ENCODE measurements around the gene DNAH8.
"Not testable (repeated sequence)": the region's sequence is repeated elsewhere in the genome, so short reads cannot be mapped to it uniquely, and the experiment has no call there.

Gene DNAH8

DNA sequence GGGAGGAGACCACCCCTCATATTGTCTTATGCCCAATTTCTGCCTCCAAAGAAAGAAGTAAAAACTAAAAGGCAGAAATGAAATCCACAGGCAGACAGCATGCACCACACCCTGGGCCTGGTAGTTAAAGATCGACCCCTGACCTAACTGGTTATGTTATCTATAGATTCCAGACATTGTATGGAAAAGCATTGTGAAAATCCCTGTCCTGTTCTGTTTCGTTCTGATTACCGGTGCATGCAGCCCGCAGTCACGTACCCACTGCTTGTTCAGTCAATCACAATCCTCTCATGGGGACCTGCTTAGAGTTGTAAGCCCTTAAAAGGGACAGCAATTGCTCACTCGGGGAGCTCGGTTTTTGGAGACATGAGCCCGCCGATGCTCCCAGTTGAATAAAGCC lies 81.3 kb downstream of the DNAH8 start:
- not testable (repeated sequence) for DNase-seq (ENCODE audit: low spot score)

DNA sequence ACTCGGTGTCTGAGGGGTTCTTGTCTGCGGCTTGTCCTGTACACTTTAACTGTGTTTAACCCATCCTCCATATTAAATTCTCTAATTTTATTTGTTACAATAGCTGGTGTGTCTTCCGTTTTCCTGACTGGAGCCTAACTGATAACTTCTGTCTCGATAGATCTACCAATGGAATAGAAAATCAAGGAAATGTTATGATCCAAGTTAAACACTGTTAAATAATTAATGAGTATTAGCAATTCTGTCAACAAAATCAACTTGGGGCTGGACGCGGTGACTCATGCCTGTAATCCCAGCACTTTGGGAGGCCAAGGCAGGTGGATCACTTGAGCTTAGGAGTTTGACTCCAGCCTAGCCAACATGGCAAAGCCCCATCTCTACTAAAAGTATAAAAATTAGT lies 81.7 kb downstream of the DNAH8 start:
- no peak for DNase-seq (ENCODE audit: low spot score)

DNA sequence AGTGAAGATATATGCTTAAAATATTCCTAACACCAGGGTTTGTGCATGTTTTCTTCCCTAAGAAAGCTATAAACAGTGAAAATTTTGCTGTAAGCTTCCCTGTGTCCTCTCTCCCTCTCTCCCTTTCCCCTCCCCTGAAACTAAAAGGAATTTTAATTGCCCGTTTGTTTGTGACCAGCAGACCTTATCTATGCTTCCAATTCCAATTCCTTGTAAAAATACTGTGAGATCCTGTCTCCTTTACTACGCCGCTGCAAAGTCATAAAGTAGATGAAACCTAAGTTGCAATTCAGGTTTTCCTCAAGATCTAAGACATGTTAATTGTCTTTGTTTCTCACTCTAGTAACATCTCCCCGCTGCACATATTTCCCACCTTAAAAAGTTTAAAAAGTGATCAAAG lies 82.3 kb downstream of the DNAH8 start:
- no peak for DNase-seq (ENCODE audit: low spot score)

DNA sequence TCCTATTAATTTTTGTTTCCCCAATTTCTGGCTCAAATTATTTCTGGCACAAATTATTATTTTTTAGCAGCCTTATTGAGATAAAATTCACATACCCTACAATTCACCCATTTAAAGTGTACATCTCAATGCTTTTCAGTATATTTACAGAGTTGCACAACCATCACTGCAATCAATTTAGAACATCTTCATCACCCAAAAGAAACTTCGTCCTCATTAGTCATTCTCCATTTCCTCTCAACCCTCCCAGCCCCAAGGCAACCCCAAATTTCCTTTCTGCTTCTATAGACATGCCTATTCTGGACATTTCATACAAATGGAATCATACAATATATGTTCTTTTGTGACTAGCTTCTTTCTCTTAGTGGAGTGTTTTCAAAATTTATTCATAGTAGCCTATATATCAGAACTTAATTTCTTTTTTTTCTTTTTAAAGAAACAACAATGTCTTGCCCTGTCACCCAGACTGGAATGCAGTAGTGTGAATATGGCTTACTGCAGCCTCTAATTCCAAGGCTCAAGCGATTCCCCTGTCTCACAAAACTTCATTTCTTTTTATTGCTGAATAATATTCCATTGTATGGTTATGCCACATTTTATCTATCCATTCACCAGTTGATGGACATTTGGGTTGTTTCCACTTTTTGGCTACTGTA lies 84.5 kb downstream of the DNAH8 start:
- no peak for DNase-seq (ENCODE audit: low spot score)

DNA sequence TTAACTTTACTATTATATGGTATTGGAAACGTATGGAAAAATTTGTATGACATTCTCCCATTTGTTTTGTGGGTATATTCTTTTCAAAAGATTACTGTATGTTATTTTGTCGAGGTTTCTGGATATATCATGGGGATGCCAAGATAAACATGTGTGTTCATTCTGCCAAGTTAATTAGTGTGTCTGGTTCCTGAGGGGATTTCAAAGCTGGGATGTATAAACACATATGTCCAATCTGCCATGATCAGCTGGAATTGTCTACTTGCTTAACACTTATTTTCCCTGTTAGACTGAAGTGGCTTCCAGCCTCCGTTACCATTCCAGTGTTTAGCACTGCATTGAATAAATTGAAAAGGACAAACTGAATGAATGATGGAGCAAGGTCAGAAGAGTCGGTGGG lies 86.2 kb downstream of the DNAH8 start:
- no peak for DNase-seq (ENCODE audit: low spot score)

DNA sequence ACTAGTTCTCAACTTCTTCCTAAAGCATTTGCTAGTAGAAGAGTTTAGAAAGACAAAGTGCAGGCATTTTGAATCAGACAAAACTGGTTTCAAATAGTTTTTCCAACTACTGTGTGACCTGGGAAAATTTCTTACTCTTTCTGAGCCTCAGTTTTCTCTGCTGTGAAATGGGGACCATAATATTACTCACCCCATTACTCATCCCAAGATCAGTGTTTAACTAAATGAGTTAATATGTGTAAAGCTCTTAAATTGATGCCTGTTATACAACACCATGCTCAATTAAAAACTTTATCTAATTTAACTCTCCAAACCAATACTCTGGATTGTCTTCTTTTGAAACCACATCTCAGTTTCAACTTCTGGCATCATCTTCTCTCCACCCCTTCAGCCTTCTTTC lies 87.4 kb downstream of the DNAH8 start:
- DNase-seq (ENCODE audit: low spot score) = no peak

DNA sequence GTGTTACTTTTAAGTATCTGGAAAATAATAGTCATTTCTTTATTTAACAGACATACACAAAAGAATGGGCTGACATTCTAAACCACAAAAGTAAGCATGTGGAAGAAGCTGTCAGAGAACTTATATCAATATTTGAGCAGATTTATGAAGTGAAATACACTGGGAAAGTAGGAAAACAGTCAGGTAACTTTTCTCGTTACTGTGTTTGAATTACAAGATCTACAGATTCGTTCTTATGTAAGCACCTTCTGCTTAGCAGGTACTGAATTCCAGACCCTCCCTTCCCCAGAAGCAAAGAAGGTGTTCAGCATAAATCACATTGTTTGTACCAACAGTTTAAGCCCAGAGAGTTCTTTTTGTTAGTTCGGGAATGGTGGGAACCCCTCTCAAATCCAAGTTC lies 88.0 kb downstream of the DNAH8 start:
- no peak for DNase-seq (ENCODE audit: low spot score)

DNA sequence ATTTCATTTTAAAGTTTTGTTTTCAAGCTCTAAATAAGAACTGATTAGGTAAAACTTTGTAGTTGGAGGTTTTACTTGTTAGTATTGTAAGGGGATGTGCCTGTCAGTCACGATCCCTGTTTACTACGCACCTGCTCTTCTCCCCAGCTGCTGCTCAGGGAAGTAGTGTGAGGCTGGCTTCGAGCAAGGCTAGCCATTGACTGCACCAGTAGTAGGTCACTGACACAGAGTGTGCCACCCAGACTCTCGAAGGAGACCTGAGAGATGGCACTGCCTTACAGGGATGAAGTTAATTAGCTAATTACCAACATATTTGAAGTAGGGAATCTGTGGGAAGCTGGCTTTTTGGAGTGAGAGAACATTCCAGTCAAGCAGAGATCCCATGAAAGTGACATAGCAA lies 89.2 kb downstream of the DNAH8 start:
- no peak for DNase-seq (ENCODE audit: low spot score)

DNA sequence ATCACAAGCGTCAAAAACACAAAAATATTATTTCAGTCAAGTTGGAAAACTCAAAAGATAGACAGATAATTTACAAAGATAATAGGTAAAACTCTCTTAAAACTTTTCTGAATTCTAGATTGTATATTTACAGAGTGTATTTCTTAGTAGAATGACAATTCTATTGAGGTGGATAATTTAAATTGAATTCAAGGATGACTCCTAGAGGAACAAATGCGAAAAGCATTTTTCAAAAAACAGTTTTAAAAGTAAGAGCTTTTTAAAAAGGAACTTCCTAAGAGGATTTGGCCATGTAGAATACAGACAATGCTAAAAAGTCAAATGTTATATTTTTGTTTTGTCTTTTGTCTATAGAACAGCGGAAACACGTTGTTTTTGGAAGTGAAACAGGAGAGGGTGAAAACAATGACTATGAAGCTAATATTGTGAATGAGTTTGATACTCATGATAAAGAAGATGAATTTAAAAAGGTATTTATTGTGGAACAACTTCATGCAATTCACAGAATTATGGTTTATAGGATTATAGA lies 90.1 kb downstream of the DNAH8 start:
- DNase-seq (ENCODE audit: low spot score) = no peak

DNA sequence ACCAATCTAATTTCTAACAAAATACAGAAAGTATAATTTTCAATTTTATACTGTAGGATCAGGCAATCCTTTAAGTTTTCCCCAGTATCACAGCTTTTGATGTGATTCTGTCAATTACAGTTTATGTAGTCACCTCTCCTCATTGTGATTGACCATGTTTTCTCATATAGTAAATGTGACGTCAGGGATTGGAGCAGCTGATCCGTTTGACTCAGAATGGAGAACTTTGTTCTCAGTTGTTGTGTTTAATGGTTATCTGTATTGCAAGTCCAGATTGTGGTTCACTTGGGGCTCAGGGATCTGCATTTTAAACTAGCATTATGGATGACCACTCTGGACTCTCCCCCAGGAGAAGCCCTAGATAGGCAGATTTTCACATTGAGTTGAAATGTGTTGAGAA lies 90.6 kb downstream of the DNAH8 start:
- no peak for DNase-seq (ENCODE audit: low spot score)

DNA sequence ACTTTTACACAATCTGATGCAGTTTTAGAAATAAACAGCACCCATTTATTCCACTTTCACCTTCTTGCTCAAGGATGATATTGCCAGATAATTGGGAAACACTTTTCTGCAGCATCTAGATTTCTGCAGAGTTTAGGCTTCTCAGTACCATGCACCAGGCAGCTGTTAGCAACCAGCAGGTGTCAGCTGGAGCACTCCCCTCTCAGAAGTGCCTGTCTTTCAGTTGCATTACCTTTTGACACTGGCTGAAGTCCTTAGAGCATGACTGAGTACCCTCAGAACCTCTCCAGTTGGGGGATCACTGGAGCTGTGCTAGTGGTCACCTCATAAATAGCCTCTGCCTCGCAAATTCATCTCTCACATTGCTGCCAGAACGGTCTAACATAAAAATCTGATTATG lies 91.2 kb downstream of the DNAH8 start:
- no peak for DNase-seq (ENCODE audit: low spot score)

DNA sequence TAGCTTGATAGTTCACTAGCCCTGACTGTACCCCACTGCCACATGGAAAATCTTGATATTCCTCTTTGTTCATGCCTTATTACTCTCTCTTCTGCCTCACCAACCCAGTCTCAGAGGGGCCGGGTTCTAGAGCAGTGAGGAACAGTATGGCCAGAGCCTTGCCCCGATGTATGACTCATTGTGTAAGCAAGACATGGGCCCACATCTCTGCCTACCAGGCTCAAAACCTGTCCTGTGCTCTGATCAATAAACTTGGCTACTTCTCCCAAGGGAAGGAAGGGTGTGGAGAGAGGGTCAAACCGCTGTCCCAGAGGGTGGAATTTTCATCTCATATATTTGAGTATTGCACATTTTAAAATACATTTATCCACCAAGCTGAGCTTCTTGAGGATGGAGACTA lies 91.7 kb downstream of the DNAH8 start:
- DNase-seq (ENCODE audit: low spot score) = no peak

DNA sequence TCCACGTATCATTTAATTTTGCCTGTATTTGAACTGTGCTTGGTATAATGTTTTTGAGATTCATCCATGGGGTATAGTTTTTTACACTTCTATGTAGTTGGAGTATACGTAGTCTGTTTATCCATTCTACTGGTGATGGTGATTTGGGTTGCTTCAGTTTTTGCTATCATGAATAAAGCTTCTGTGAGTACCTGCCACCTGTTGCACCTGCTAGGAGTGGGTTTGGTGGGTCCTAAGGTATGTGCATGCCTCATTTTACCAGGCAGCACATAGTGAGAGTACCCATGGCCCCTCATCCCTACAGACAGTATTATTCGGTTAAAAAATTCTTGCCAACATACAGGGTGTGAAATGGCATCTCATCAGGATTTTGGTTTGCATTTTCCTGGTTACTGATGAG lies 92.9 kb downstream of the DNAH8 start:
- no peak for DNase-seq (ENCODE audit: low spot score)

DNA sequence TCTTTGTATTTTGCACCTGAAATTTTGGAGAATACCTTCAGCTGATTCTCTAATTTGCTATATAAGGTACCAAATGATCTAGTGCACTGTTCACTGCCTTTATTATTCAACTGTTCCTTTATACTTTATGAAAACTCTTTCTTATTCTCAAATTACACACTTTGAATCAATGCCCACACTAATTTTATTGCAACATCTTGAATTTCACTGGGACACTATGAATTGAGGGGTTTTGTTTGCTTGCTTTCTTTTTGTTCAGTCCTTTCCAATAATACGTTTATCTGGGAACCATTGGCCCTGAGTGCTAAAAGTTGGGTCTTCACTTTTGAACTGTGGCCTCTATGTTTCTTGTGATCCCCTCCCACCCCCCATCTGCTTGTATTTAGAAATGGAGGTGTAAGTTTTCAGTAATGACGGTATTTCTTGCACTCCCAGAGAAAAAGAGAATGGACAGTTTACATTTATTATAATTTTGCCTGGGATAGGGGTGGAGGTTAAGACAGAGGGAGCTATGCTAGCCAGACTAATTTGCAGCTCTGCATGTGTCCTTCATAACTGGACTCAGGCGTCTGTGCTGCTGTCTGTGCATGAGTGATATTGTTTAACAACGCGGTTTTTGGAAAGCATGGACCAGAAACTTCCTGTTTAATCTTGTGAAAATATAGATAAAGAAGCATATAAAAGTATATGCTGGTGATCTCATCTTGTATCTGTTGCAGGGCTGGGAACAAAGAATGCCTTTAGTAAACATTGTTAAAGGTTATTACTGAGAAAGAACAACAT lies 98.1 kb downstream of the DNAH8 start:
- DNase-seq (ENCODE audit: low spot score) = no peak

DNA sequence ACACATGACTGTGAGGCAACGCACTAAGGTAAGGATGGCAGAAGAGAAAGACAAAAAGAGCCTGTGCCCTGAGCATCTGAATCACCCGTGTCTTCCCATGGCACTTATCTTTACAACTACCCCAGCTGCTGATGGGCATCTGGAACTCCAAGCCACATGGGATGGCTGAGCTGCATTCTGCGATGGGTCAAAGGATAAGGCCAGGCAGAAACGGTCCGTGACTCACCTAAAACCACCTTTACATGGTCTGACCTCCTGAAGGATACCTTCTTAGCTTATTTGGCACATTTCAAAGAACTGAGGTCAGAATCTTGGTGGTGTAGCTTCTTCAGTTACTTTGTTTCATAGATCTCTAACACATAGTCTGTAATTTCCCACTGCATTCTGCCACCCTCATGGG lies 99.7 kb downstream of the DNAH8 start:
- DNase-seq (ENCODE audit: low spot score) = no peak

DNA sequence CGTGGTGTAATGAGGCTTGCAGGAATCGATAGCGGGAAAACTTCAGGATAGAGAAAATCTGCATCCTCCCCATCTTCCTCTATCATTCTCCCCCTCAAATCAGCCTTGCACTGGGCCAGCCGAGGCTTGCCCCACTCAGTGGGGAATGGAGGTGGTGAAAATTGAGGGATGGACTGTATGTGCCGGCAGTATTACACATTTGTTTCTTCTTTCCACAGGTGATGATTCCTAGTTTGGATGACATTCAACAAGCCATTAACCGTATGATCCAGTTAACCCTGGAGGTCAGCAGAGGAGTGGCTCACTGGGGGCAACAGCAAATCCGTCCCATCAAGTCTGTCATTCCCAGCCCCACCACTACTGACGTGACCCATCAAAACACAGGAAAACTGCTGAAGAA lies 100.1 kb downstream of the DNAH8 start:
- no peak for DNase-seq (ENCODE audit: low spot score)

DNA sequence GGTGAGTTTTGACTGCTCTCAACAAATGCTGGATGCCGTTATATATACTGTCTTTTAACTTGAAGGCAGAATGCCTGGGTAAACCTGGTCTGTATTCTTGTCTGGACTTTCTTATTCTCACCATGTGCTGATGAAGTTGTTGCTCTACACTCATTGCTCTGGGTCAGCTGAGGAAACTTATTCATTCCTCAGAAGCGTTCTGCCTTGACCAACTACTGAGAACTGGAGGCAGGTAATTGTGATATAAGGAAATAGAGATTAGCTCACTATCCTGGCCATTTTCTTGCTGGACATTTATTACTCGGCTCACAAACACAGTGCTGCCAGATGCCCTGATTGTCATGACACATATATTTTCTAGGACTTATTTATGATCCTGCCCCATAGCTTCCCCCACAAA lies 103.6 kb downstream of the DNAH8 start:
- no peak for DNase-seq (ENCODE audit: low spot score)

DNA sequence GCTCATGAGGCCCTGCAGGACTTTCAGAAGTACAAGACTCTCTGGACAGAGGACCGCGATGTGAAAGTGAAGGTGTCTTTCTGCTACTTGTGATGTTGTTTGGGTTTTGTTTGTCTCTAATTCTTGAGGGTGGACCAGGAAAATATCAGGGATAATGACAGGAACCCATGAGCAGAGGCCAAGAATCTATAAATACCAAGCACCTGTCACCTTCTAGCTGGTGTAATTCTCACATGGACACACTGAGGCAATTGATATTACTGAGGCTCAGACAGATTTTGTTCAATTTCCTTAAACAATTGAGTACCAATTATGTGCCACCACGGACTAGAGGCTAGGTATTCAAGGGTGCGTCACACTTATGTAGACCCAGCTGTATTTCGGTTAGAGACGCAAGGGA lies 107.9 kb downstream of the DNAH8 start:
- no peak for DNase-seq (ENCODE audit: low spot score)

DNA sequence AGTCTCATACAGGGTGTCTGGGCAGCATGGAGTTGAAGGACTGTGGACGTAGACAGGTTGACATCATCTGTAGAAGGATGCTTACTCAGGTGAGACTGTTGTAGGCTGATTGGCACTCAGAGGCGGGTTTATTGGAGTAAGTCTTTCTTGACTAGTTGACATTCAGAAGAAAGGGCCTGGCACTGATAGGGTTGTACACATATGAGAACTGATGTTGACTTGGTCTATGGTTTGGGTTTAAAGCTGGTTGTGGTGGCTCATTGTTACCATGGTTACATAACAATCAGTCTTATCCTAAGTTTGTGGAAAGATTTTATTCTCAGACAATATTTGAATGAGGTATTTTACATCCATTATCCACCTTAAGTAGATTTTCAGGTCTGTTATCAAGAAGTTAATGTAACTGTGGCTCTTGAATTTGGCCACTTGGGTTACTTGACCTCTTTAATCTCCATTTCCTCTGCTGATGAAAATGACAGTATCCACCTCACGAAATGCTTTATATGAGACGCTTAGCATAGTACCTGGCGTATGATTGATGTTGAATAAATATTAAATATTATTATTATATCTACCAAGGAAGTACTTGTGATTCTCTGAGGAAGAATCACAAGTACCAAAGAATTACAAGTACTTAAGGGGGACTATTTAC lies 109.3 kb downstream of the DNAH8 start:
- no peak for DNase-seq (ENCODE audit: low spot score)

DNA sequence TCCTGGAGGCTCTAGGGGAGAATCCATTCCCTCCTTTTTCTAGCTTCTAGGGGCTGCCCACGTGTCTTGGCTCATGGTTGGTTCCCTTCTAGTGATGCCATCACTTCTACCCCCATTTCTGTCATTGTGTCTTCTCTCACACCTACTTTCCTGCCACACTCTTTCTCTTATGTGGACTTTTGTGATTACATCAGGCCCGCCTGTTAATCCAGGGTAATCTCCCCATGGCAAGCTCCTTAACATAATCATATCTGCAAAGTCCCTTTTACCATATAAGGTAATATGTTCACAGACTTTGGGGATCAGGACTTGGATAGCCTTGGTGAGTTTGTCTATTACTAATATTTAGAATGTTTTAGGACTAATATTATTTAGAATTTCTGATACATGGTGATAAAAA lies 111.9 kb downstream of the DNAH8 start:
- DNase-seq (ENCODE audit: low spot score) = no peak

DNA sequence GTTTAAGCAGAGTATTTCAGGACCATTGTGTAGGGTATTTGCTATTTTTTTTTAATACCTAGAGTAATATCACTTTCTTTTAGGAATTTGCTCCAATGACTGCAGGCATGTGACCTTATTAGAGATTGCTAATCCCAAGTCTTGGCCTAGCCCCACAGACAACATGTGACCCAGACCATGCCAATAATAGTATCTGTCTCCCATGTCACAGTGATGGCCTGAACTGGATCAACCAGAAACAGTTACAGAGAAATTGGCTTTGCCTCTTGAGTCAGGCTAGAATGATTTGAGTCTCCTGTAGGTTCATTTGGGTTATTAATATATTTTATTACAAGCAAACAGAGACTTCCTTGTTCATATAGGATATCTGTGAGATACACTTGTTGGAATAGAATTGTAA lies 116.8 kb downstream of the DNAH8 start:
- DNase-seq (ENCODE audit: low spot score) = no peak

DNA sequence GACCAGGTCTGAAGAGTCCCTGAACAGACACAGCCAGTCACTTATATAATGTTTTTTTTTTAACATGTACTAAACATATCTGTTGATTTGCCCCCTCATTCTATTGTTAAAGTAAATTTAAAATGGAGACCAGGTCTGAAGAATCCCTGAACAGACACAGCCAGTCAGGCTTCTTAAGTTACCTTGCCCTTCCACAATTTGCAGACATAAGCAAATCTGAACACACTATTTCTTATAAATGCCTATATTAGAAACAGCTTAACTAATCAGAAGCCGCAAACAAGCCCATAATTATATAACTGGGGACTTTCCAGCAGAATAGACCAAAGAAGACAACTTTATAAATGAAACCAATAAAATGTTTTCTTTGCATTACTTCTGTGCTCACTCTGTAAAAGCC lies 118.2 kb downstream of the DNAH8 start:
- no peak for DNase-seq (ENCODE audit: low spot score)

DNA sequence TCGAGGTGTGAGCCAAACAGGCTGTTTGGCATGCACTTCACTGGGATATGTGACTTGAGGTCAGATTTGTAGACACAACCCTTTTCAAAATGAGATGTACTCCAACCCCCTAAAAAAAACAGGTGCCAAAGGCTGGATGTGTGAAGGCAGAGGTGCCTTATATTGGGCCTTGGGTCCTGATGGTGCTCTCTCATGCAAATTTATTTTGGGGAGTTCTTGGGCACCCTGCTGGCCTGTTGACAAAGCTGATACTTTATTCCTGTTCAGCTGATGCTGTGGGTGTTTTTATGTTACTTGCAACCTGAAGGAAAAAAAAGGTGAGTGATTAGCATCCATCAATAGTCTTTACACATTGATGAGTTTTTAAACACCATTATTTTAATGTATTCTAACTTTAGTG lies 121.5 kb downstream of the DNAH8 start:
- no peak for DNase-seq (ENCODE audit: low spot score)

Measured in globus pallidus (tissue), 1 donor.